H1 (cell line): Measurements from ENCODE around the gene PRRX1. TPM values are rescaled to one million over a fixed set of nuclear protein-coding genes. Genes with fewer than 3 reads are reported as not detected.

Experiments used
- CTCF ChIA-PET: fragments of 300-600 bp; sonication (Branson Sonifier 250); formaldehyde crosslinking; loops from one replicate; lab custom pipeline; 2021; ENCODE audit not compliant: partially characterized antibody; lab: Charles Lee
- POLR2A ChIA-PET: fragments of 300-600 bp; sonication (Branson Sonifier 250); formaldehyde crosslinking; loops from one replicate; lab custom pipeline; 2021; ENCODE audit warnings: inconsistent platforms; ENCODE audit not compliant: partially characterized antibody; lab: Charles Lee
- DNase-seq, 2 experiments: peaks; one replicate each; pipeline versions ENCODE4 v3.0.0 to v3.0.0-alpha.2; 2010 to 2022; ENCODE audit warnings: low spot score in 2 of 2, low read depth in 1 of 2, mixed read lengths in 1 of 2
- FAIRE-seq: peaks from 2 replicates; lab custom pipeline; 2011; peaks lifted over from hg19 to GRCh38; lab: Jason Lieb, UNC
- H2AFZ ChIP-seq: 2 replicates; pipeline ENCODE4 v1.8.1; 2012; ENCODE audit warnings: low read length, inconsistent platforms
- H2AK5ac ChIP-seq: 2 replicates; pipeline ENCODE4 v1.6.1; 2013; ENCODE audit warnings: low read depth, low read length
- H2BK120ac ChIP-seq: replicated peaks from 2 replicates; pipeline ENCODE3; 2013; ENCODE audit warnings: low read depth, low read length, inconsistent platforms
- H2BK12ac ChIP-seq: 2 replicates; pipeline ENCODE4 v1.6.1; 2013; ENCODE audit warnings: low read depth, low read length
- H2BK15ac ChIP-seq: 2 replicates; pipeline ENCODE4 v1.6.1; 2013; ENCODE audit warnings: low read length
- H2BK20ac ChIP-seq: 2 replicates; pipeline ENCODE4 v1.6.1; 2013; ENCODE audit warnings: low read length
- H2BK5ac ChIP-seq: 2 replicates; pipeline ENCODE4 v1.6.1; 2013; ENCODE audit warnings: low read depth, low read length
- H3K14ac ChIP-seq: 2 replicates; pipeline ENCODE4 v1.6.1; 2013; ENCODE audit warnings: inconsistent platforms; ENCODE audit not compliant: insufficient read length
- H3K18ac ChIP-seq: 2 replicates; pipeline ENCODE4 v1.6.1; 2013; ENCODE audit warnings: low read length; ENCODE audit errors: extremely low read depth
- H3K23ac ChIP-seq: 2 replicates; pipeline ENCODE4 v1.6.1; 2013; ENCODE audit warnings: inconsistent platforms; ENCODE audit not compliant: insufficient read length
- H3K23me2 ChIP-seq: 2 replicates; pipeline ENCODE4 v1.6.1; 2013; ENCODE audit warnings: low read depth, low read length
- H3K27ac ChIP-seq: 2 replicates; pipeline ENCODE4 v1.6.1; 2011; ENCODE audit warnings: low read depth, low read length, inconsistent platforms
- H3K27me3 ChIP-seq, 4 experiments: replicated peaks in 1 of 4; 1 replicate in 1 of 4; 2 replicates in 3 of 4; pipeline versions ENCODE4 v1.6.1 to v1.8.1; 2011 to 2013; ENCODE audit warnings: low read length in 3 of 4, mild to moderate bottlenecking in 3 of 4, inconsistent platforms in 2 of 4, mixed read lengths in 2 of 4, moderate library complexity in 1 of 4; ENCODE audit not compliant: control insufficient read depth in 3 of 4, insufficient read depth in 3 of 4; ENCODE audit errors: extremely low read depth in 1 of 4
- H3K36me3 ChIP-seq, 4 experiments: 2 replicates each; pipeline versions ENCODE4 v1.6.1 to v1.8.1; 2011 to 2013; ENCODE audit warnings: mild to moderate bottlenecking in 4 of 4, low read length in 3 of 4, moderate library complexity in 2 of 4, control low read depth in 1 of 4, inconsistent platforms in 1 of 4; ENCODE audit not compliant: insufficient read depth in 4 of 4, control insufficient read depth in 2 of 4
- H3K4ac ChIP-seq: replicated peaks from 2 replicates; pipeline ENCODE3; 2013; ENCODE audit warnings: low read length, low read depth, mixed read lengths, inconsistent platforms; ENCODE audit not compliant: insufficient read length
- H3K4me1 ChIP-seq, 4 experiments: replicated peaks in 1 of 4; 1 replicate in 1 of 4; 2 replicates in 3 of 4; pipeline versions ENCODE4 v1.6.1 to v1.8.1; 2011 to 2013; ENCODE audit warnings: low read length in 3 of 4, inconsistent platforms in 2 of 4, mixed read lengths in 1 of 4; ENCODE audit not compliant: insufficient read depth in 4 of 4, control insufficient read depth in 3 of 4
- H3K4me2 ChIP-seq, 2 experiments: 2 replicates each; pipeline versions ENCODE4 v1.6.1 to v1.8.1; 2011 to 2013; ENCODE audit warnings: low read depth in 2 of 2, low read length in 2 of 2, control low read depth in 1 of 2, inconsistent platforms in 1 of 2, mild to moderate bottlenecking in 1 of 2; ENCODE audit not compliant: insufficient read depth in 1 of 2
- H3K4me3 ChIP-seq, 4 experiments: fragments of 200-600, 300-600 bp in 1 of 4; sonication (generic), shearing (Covaris generic), sonication (Bioruptor Twin) in 1 of 4; 2 replicates each; pipeline versions ENCODE4 v1.5.1 to v1.8.1; 2011 to 2016; ENCODE audit warnings: low read length in 4 of 4, low read depth in 3 of 4, control low read depth in 2 of 4, inconsistent platforms in 2 of 4, mild to moderate bottlenecking in 2 of 4, mixed read lengths in 1 of 4, moderate library complexity in 1 of 4; ENCODE audit not compliant: insufficient read depth in 2 of 4; ENCODE audit errors: extremely low read depth in 1 of 4
- H3K56ac ChIP-seq: replicated peaks from 2 replicates; pipeline ENCODE3; 2013; ENCODE audit warnings: low read depth, mild to moderate bottlenecking, mixed read lengths, low read length, inconsistent platforms; ENCODE audit not compliant: insufficient read length
- H3K79me1 ChIP-seq: 2 replicates; pipeline ENCODE4 v1.6.1; 2013; ENCODE audit warnings: low read depth, low read length, control low read depth
- H3K79me2 ChIP-seq, 2 experiments: 2 replicates each; pipeline versions ENCODE4 v1.6.1 to v1.8.1; 2012 to 2013; ENCODE audit warnings: low read length in 2 of 2, mild to moderate bottlenecking in 2 of 2, inconsistent platforms in 1 of 2; ENCODE audit not compliant: insufficient read depth in 2 of 2, control insufficient read depth in 1 of 2
- H3K9ac ChIP-seq, 4 experiments: replicated peaks in 1 of 4; 1 replicate in 1 of 4; 2 replicates in 3 of 4; pipeline versions ENCODE4 v1.6.1 to v1.8.1; 2011 to 2013; ENCODE audit warnings: low read depth in 3 of 4, low read length in 3 of 4, control low read depth in 2 of 4, mild to moderate bottlenecking in 2 of 4, moderate library complexity in 2 of 4, inconsistent platforms in 1 of 4; ENCODE audit errors: extremely low read depth in 1 of 4
- H3K9me3 ChIP-seq, 2 experiments: 2 replicates each; pipeline versions ENCODE4 v1.6.1 to v1.8.1; 2012 to 2013; ENCODE audit warnings: mild to moderate bottlenecking in 2 of 2, moderate library complexity in 2 of 2, control low read depth in 1 of 2, inconsistent platforms in 1 of 2, low read depth in 1 of 2, low read length in 1 of 2, mixed read lengths in 1 of 2; ENCODE audit not compliant: insufficient read depth in 2 of 2
- H4K20me1 ChIP-seq, 2 experiments: replicated peaks in 1 of 2; 2 replicates each; pipeline versions ENCODE3 to v1.8.1; 2011 to 2013; ENCODE audit warnings: inconsistent platforms in 2 of 2, low read length in 2 of 2, mild to moderate bottlenecking in 1 of 2; ENCODE audit not compliant: insufficient read depth in 2 of 2, control insufficient read depth in 1 of 2
- H4K5ac ChIP-seq: 2 replicates; pipeline ENCODE4 v1.6.1; 2013; ENCODE audit warnings: low read length, low read depth, mixed read lengths, inconsistent platforms; ENCODE audit not compliant: insufficient read length
- H4K8ac ChIP-seq: 2 replicates; pipeline ENCODE4 v1.8.0; 2013; ENCODE audit warnings: mild to moderate bottlenecking, moderate library complexity, low read length, inconsistent platforms; ENCODE audit not compliant: insufficient read depth; ENCODE audit errors: extremely low read depth
- H4K91ac ChIP-seq: replicated peaks from 2 replicates; pipeline ENCODE3; 2013; ENCODE audit warnings: low read length, mixed read lengths, inconsistent platforms; ENCODE audit not compliant: insufficient read length
- ASH2L ChIP-seq: fragments of 200-600, 300-600 bp; sonication (generic); IDR thresholded peaks from one replicate; pipeline ENCODE4 v1.7.1; 2017; ENCODE audit warnings: low read length
- CHD2 ChIP-seq: IDR thresholded peaks from 2 replicates; pipeline ENCODE4 v1.6.1; 2012; ENCODE audit warnings: low read length, improper control_type of control experiment
- CTBP2 ChIP-seq: IDR thresholded peaks from 2 replicates; pipeline ENCODE4 v1.7.0; 2011; ENCODE audit warnings: borderline replicate concordance, mild to moderate bottlenecking, moderate library complexity, mixed read lengths, low read length; ENCODE audit not compliant: insufficient read depth, insufficient read length
- EGR1 ChIP-seq: IDR thresholded peaks from 2 replicates; pipeline ENCODE4 v1.6.1; 2011; ENCODE audit warnings: low read depth, low read length, borderline replicate concordance
- EP300 ChIP-seq, 2 experiments: IDR thresholded peaks; 1 replicate in 1 of 2; 2 replicates in 1 of 2; pipeline ENCODE4 v1.6.1; 2011 to 2012; ENCODE audit warnings: low read depth in 2 of 2, low read length in 2 of 2, mild to moderate bottlenecking in 2 of 2, borderline replicate concordance in 1 of 2, inconsistent platforms in 1 of 2, moderate library complexity in 1 of 2
- NRF1 ChIP-seq: IDR thresholded peaks from 2 replicates; pipeline ENCODE4 v1.6.1; 2011; ENCODE audit warnings: mild to moderate bottlenecking, low read depth, low read length, improper control_type of control experiment
- RFX5 ChIP-seq: IDR thresholded peaks from 2 replicates; pipeline ENCODE4 v1.6.1; 2011; ENCODE audit warnings: low read depth, low read length, improper control_type of control experiment, borderline replicate concordance
- TBP ChIP-seq: IDR thresholded peaks from 2 replicates; pipeline ENCODE4 v1.6.1; 2011; ENCODE audit warnings: low read depth, low read length, improper control_type of control experiment
- YY1 ChIP-seq: IDR thresholded peaks from 2 replicates; pipeline ENCODE4 v1.6.1; 2011; ENCODE audit warnings: low read depth, mild to moderate bottlenecking, low read length
- WGBS, 2 experiments: shearing (Covaris generic) in 1 of 2; methylation state at CpG; one replicate each; pipeline versions ENCODE4 v1.1.6 to v1.1.7; 2013 to 2015; ENCODE audit warnings: low lambda C conversion rate in 2 of 2, mixed read lengths in 2 of 2, inconsistent platforms in 1 of 2, low coverage in 1 of 2, missing lambda C conversion rate in 1 of 2; ENCODE audit not compliant: insufficient replicate concordance in 2 of 2, insufficient coverage in 1 of 2, insufficient read length in 1 of 2; ENCODE audit errors: extremely low coverage in 1 of 2, missing lambda C conversion rate in 1 of 2; 5-methylcytosine and 5-hydroxymethylcytosine counted together
- polyA plus RNA-seq, 7 experiments: library from polyadenylated mRNA; depleted of rRNA in 3 of 7; stranded (reverse) in 5 of 7; unstranded in 2 of 7; fragments of >200 nt in 5 of 7; fragments of 200-250 nt in 2 of 7; gene quantifications; 1 replicate in 5 of 7; 2 replicates in 1 of 7; 4 replicates in 1 of 7; pipeline versions ENCODE4 v1.2.1 to v1.2.3, GENCODE V29; 2011 to 2013; ENCODE audit warnings: missing spikeins in 2 of 7, mixed read lengths in 2 of 7
- total RNA-seq: library from RNA; stranded (reverse); fragmentation: NEBNext Ultra II Directional; extraction: Animal tissue kit (Norgen Biotek cat#: 25700); gene quantifications from 2 replicates; pipeline ENCODE4 v1.2.1, GENCODE V29; 2021
- TF ChIP-seq, protein P1 (sequence below), 3 experiments: IDR thresholded peaks; 1 replicate in 2 of 3; 2 replicates in 1 of 3; pipeline versions ENCODE4 v1.5.1 to v1.6.1; 2011; ENCODE audit warnings: low read length in 3 of 3, mild to moderate bottlenecking in 3 of 3, inconsistent platforms in 2 of 3, low read depth in 1 of 3, moderate library complexity in 1 of 3; ENCODE audit not compliant: insufficient read depth in 1 of 3; ENCODE audit errors: control extremely low read depth in 1 of 3
- TF ChIP-seq, protein P2 (sequence below): IDR thresholded peaks from 2 replicates; pipeline ENCODE4 v1.6.1; 2012; ENCODE audit warnings: inconsistent platforms

The PRRX1 gene
- total and polyA plus RNA-seq, 2 of the 8 experiments (the other 6 are each of a cell fraction or from before 2014, with no cell fraction given), result not detected

DNA sequence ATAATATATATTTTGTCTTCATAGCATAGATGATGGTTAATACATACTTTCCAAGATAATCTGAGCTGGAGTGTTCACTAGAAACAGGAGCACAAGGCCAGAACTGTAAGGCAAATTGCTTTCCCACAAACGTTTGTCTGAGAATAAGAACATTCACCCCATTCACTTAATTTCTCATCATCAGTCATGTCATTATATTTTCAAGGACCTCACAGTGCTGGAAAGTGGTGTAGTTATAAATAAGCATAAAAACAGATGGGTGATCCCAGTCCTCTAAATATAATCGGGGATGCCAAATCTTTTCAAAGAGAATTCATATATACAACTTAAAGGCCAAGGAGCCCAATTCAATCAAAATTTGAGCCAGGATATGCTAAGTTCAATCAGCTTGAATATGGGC, 8.4 kb downstream of the PRRX1 start:
- H4K8ac ChIP-seq, result no peak overlapping the region
- no peak overlapping the region for H4K5ac ChIP-seq
- no peak overlapping the region for H2BK120ac ChIP-seq
- DNase-seq, result no peak
- H3K4me3 ChIP-seq, result no peak overlapping the region
- no peaks in the 10 kb centered on the region for H3K36me3 ChIP-seq
- no peak for FAIRE-seq
- H3K23ac ChIP-seq, result no peak overlapping the region
- H3K14ac ChIP-seq, result no peak overlapping the region
- H2AFZ ChIP-seq, result no peak overlapping the region
- WGBS, 2 experiments, result 72% methylated on average over 2 of the region's 2 CpGs; no CpG with 5 or more reads in 1 of the 2 experiments
- no peak overlapping the region for H3K18ac ChIP-seq
- no peak overlapping the region for H2BK5ac ChIP-seq
- H3K27ac ChIP-seq, result no peak overlapping the region
- no peak overlapping the region for H3K4me2 ChIP-seq
- H3K9ac ChIP-seq, result no peak overlapping the region
- CTCF ChIA-PET, result interaction anchor here (0.6 to 3.1 kb wide), 7 partner anchors 13 to 786 kb away, joined by 3 to 24 read pairs (median 3); no protein-coding TSS in a partner anchor
- H3K79me1 ChIP-seq, result no peaks in the 10 kb centered on the region
- no peak overlapping the region for H2AK5ac ChIP-seq
- no peaks in the 10 kb centered on the region; the same call in 1 of the 2 replicates for H3K23me2 ChIP-seq
- H2BK20ac ChIP-seq, result no peak overlapping the region
- no peak overlapping the region for H2BK15ac ChIP-seq
- H3K79me2 ChIP-seq, result no peaks in the 10 kb centered on the region
- H3K4ac ChIP-seq, result no peak overlapping the region
- no peaks in the 10 kb centered on the region for H3K9me3 ChIP-seq
- peaks cover 37 to 44% (median 44%) of the 10 kb centered on the region in 4 experiments for H3K27me3 ChIP-seq
- H3K56ac ChIP-seq, result no peak overlapping the region
- no peak overlapping the region for H2BK12ac ChIP-seq
- H3K4me1 ChIP-seq, result peaks cover 2 to 9% (median 6%) of the 10 kb centered on the region in 4 experiments; a peak in 5 of 7 replicates
- H4K20me1 ChIP-seq, result peaks cover 0 to 3% of the 10 kb centered on the region in 2 experiments
- H4K91ac ChIP-seq, result no peak overlapping the region
- POLR2A ChIA-PET, result no interaction called here
- TF ChIP-seq, protein P1, sequence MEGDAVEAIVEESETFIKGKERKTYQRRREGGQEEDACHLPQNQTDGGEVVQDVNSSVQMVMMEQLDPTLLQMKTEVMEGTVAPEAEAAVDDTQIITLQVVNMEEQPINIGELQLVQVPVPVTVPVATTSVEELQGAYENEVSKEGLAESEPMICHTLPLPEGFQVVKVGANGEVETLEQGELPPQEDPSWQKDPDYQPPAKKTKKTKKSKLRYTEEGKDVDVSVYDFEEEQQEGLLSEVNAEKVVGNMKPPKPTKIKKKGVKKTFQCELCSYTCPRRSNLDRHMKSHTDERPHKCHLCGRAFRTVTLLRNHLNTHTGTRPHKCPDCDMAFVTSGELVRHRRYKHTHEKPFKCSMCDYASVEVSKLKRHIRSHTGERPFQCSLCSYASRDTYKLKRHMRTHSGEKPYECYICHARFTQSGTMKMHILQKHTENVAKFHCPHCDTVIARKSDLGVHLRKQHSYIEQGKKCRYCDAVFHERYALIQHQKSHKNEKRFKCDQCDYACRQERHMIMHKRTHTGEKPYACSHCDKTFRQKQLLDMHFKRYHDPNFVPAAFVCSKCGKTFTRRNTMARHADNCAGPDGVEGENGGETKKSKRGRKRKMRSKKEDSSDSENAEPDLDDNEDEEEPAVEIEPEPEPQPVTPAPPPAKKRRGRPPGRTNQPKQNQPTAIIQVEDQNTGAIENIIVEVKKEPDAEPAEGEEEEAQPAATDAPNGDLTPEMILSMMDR (IDR thresholded peaks at IDR 0.05; ENCODE audit: control extremely low read depth in 1 of 3, insufficient read depth in 1 of 3, low read depth in 1 of 3, low read length in 3 of 3), result no peak
- TF ChIP-seq ASH2L (no peak), NRF1 (no peak), CHD2 (no peak), EP300 (IDR thresholded peaks at IDR 0.05; ENCODE audit: borderline replicate concordance in 1 of 2, low read depth in 2 of 2, low read length in 2 of 2) (no peak), RFX5 (no peak), CTBP2 (no peak), YY1 (no peak), EGR1 (no peak), TBP (no peak)
- TF ChIP-seq, protein P2, sequence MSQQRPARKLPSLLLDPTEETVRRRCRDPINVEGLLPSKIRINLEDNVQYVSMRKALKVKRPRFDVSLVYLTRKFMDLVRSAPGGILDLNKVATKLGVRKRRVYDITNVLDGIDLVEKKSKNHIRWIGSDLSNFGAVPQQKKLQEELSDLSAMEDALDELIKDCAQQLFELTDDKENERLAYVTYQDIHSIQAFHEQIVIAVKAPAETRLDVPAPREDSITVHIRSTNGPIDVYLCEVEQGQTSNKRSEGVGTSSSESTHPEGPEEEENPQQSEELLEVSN, result no peak
